MV-4-11 (cell line): ENCODE data around the gene RBM18.
A peak's percentile ranks its signal among the peaks of the same experiment; 100 is the strongest.

ENCODE experiments used
- DNase-seq: peaks from one replicate; lab custom pipeline; 2025; lab: John Stamatoyannopoulos, UW

The RBM18 gene

GRCh38 chr9:122264360-122265148, at the start of gene RBM18, which contains the start of gene MRRF:
RBM18 (minus strand) TSS chr9:122264840; CDS start chr9:122261492, 3,348 bp downstream.
MRRF (plus strand) TSS chr9:122264882; CDS start chr9:122270892, 6,010 bp downstream.
- peak; percentile 87 for DNase-seq

DNA sequence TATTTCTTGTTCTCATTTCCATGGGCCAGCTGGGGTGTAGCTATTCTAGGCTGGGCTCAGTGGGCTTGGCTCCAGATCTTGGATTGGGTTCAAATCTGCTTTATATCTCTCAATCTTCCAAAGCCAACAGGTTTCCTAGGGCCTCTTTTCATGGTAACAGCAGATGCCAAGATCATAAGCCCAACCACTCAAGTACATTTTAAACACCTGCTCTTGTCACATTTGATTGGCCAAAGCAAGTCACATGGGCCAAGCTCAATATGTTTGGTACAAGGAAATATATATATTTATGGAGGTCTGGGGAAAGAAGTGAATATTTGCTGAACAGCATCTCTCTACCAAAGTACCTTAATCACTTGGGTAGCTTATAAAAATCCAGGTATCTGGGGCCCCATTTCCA, 49.5 kb upstream of the RBM18 start:
- no peak for DNase-seq

GRCh38 chr9:122309861-122310260, 45.2 kb upstream of the RBM18 start:
- no peak for DNase-seq

- DNase-seq = no peak
These were observed 43.3 kb upstream of the RBM18 start for GRCh38 chr9:122307925-122308324.

DNA sequence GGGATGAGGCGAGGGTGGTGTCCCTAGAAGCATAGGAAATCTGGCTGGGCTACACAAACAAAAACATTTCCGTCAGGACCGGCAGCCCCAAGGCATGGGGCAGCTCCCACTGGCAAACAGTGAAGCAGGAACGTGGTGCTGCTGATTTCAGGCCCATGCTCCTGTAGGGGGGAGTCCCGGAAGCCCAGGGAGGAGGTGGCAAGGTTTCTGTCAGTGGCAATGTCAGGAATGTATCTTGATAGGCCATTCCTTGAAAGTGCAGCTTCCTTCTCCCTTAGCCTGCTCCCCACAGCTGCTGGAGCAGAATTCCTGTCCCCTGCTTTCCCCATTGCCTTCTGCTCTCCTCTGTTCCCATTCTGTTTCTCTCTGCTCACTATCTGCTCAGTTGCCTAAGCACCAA, 42.4 kb upstream of the RBM18 start:
- DNase-seq = no peak

DNA sequence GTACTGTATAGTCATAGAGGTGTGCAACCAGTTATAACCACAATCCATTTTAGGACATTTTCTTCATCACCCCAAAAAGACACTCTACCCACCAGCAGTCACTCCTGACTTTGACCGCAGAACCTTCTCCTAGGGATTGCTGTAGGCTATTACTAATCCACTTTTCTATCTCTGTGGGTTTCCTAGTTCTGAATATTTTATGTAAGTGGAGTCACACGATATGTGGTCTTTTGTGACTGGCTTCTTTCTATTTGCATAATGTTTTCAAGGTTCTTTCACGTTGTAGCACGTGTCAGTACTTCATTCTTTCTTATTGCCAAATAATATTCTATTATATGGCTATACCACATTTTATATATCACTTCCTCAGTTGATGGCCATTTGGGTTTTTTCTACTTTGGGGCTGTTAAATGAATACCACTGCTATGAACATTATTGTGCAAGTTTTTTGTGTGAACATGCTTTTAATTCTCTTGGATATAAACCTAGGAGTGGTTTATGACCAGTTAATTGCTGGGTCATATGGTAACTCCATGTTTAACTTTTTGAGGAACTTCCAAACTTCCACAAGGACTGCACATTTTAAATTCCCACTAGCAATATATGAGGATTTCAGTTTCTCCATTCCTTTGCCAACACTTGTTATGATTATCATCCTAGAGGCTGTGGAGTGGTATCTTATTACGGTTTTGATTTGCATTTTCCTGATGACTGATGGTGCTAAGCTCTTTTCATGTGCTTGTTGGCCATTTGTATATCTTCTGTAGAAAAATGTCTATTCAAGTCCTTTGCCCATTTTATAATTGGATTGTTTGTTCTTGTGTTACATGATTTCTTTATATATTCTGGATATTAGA, 37.8 kb upstream of the RBM18 start:
- no peak for DNase-seq

DNA sequence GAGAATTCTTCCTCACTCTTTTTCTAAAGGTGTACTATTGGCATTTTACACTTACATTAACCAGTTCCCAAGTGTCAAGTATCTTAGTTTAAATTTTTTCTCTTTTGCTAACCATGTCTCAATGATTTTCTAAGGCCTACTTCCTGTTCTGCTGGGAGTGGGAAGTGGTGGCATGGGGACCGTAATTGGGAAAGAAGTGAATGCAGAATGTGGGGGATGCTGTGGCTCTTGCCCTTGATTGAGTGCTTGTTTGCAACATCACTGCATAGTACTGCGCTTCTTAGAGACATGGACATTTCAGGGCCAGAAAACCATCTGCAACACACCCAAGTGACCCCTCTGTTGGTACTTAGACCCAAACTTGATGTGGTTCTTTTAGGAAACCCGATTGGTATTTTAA, 32.9 kb upstream of the RBM18 start:
- peak; percentile 88 for DNase-seq

- DNase-seq = no peak
These were observed 29.9 kb upstream of the RBM18 start for GRCh38 chr9:122294531-122294930.

GRCh38 chr9:122291458-122291857, 26.8 kb upstream of the RBM18 start:
- no peak for DNase-seq

- no peak for DNase-seq
These were observed 22.6 kb upstream of the RBM18 start for GRCh38 chr9:122287214-122287720.

GRCh38 chr9:122286764-122287163, 22.1 kb upstream of the RBM18 start:
- peak; percentile 81 for DNase-seq

- DNase-seq = no peak
These were observed 16.7 kb upstream of the RBM18 start for GRCh38 chr9:122281368-122281767.

- no peak for DNase-seq
These were observed 12.8 kb upstream of the RBM18 start for GRCh38 chr9:122277285-122277897.

DNA sequence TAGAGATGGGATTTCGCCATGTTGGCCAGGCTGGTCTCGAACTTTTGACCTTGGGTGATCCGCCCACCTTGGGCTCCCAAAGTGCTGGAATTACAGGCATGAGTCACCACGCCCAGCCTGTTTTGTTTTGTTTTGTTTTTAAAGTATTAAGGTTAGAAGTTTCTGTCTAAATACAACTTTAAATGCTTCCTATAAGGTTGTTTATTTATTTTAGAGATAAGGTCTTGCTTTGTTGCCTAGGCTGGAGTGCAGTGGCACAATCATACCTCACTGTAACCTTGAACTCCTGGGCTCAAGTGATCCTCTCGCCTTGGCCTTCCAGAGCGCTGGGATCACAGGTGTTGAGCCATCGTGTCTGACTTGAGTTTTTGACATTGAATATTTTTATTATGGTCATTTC, 11.5 kb upstream of the RBM18 start:
- no peak for DNase-seq

DNA sequence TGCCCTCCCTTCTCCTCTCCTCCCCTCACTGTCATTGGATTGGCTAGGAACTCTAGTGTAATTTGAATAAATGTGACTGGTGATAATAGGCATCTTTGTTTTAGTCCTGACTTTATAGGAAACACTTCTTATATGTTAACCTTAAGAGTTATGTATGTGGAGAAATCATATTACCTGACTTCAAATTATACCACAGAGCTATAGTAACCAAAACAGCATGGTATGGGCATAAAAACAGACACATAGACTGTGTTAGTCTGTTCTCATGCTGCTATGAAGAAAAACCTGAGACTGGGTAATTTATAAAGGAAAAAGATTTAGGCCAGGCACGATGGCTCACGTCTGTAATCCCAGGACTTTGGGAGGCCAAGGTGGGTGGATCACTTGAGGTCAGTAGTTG, 9.4 kb upstream of the RBM18 start:
- DNase-seq = no peak

DNA sequence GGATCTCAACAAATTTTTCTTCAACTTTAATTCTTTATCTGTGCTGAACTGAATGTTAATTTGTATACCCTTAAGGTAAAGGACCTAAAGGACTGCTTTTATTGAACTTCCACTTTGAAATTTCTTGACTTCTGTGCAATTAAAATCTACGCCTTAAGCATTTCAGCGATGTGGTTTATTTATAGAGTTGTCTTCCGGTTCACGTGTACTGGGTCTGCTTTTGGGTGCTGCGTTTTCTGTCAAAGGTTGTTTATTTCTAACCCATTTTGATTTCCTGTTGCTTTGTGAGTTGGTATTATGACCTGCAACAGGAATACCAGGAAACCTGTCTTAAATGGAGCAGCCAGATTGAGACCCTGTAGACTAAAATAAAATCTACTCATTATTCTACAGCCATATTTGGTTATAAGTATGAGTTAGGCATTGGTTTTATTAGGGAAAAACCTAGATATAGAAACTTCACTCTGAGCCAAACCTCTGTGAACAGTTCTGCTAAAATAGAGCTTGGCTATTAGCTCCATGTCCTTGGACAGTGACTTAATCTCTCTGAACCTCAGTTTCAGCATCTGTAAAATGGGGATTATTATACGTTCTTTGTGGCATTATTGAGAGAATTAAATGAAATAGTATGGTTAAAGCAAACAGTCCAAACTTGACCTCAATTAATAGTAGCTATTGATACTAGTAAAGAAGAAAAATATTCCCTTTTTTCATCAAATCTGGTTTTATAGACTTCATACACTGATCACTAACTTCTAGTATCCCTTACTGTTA, 3.6 kb upstream of the RBM18 start:
- DNase-seq = no peak

DNA sequence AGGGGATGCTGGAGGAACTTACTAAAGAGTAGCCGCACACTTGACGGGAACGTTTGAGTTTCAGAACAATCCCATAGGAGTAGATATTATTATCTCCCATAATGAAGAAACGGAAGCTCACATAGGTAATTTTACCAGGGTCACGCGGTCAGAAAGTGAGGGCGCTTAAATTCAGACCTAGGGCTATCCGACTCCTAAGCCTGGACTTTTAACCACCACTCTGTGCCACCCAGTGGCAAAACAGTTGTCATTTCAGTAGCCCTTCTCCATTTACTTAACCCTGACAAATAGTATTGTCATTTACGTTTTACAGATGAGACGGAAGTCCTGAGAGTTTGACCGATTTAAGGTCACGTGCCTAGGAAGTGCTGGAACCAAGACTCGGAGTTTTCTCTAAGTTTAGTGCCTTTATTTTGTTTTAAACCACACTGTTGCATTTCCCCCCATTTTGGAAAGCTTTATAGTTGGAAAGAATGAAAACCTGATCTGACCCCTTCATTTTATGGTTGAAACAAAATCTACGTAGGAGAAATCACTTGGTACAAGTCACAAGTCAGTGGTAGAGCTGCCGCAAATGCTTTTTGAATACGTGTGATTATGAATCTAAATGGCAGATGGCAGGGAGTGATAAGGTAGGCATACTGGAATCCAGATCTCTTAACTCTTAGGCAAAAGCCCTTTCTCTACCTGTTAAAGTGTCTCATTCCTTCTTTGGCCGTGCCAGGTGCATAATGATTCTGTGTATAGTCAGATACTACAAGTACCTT, 692 bp upstream of the RBM18 start:
- peak; percentile 77 for DNase-seq

- no peak for DNase-seq
These were observed 816 bp downstream of the RBM18 start for GRCh38 chr9:122263699-122264349.

- DNase-seq = no peak
These were observed 2.6 kb downstream of the RBM18 start for GRCh38 chr9:122262073-122262472.

- DNase-seq = peak; percentile 42
These were observed 3.2 kb downstream of the RBM18 start for GRCh38 chr9:122261469-122261881.
